ENCODE measurements around the gene SBK1. TPM values are rescaled to one million over a fixed set of nuclear protein-coding genes. Genes with fewer than 3 reads are reported as not detected.

The SBK1 gene
- total RNA-seq, 1 experiment from 2014 or later: 19.2 TPM

- Histone ChIP-seq H3K4me1 (ENCODE audit: control insufficient read depth in 1 of 2, insufficient read depth in 2 of 2, low read length in 2 of 2) (peaks cover 2 to 9% of the 10 kb centered on the region in 2 experiments; a peak in 3 of 4 replicates), H3K36me3 (ENCODE audit: control insufficient read depth in 1 of 2, insufficient read depth in 2 of 2, low read length in 2 of 2) (no peaks in the 10 kb centered on the region), H3K27me3 (ENCODE audit: insufficient read depth, low read length) (no peaks in the 10 kb centered on the region), H3K27ac (ENCODE audit: low read depth, low read length) (no peak overlapping the region), H2AFZ (ENCODE audit: low read depth, low read length, poor library complexity, severe bottlenecking) (no peak overlapping the region), H4K20me1 (ENCODE audit: insufficient read depth) (no peaks in the 10 kb centered on the region), H3K79me2 (ENCODE audit: insufficient read depth, low read length) (no peaks in the 10 kb centered on the region), H3K9me3 (ENCODE audit: control insufficient read depth in 1 of 2, insufficient read depth in 1 of 2, low read depth in 1 of 2, low read length in 2 of 2) (no peaks in the 10 kb centered on the region), H3K9ac (ENCODE audit: low read length) (no peak overlapping the region), H3K4me2 (ENCODE audit: low read length) (no peak overlapping the region), H3K9me2 (ENCODE audit: insufficient read depth) (no peaks in the 10 kb centered on the region), H3K4me3 (replicated peaks in 1 of 2; ENCODE audit: low read depth in 1 of 2, low read length in 2 of 2) (no peak overlapping the region)
- intact Hi-C loops (cut with micrococcal nuclease): no loop called here
- TF ChIP-seq CTCF (IDR thresholded peaks at IDR 0.05 in 2 of 3, conservative IDR thresholded peaks at IDR 0.05 in 1 of 3; ENCODE audit: borderline replicate concordance in 1 of 3, insufficient read depth in 1 of 3, low read depth in 2 of 3, low read length in 2 of 3) (no peak), ELF1 (IDR thresholded peaks at IDR 0.05; ENCODE audit: borderline replicate concordance, low read depth) (no peak), CEBPB (IDR thresholded peaks at IDR 0.05; ENCODE audit: low read depth) (no peak), POLR2AphosphoS5 (IDR thresholded peaks at IDR 0.05; ENCODE audit: low read depth, low read length) (no peak), SIN3A (IDR thresholded peaks at IDR 0.05; ENCODE audit: low read depth) (no peak), ZNF274 (IDR thresholded peaks at IDR 0.05; ENCODE audit: low read depth, low read length) (no peak), ZFX (IDR thresholded peaks at IDR 0.05) (no peak), CBX3 (IDR thresholded peaks at IDR 0.05; ENCODE audit: low read depth) (no peak), SP1 (IDR thresholded peaks at IDR 0.05; ENCODE audit: low read depth) (no peak), ZBTB33 (IDR thresholded peaks at IDR 0.05; ENCODE audit: extremely low read depth, insufficient replicate concordance, low read length) (no peak), YY1 (IDR thresholded peaks at IDR 0.05; ENCODE audit: extremely low read depth, insufficient replicate concordance, low read depth, low read length) (no peak), ATF3 (IDR thresholded peaks at IDR 0.05) (no peak), POLR2A (IDR thresholded peaks at IDR 0.05; ENCODE audit: borderline replicate concordance, extremely low read depth, insufficient read depth, insufficient read length) (no peak), EZH2phosphoT487 (IDR thresholded peaks at IDR 0.05; ENCODE audit: borderline replicate concordance) (no peak), SRF (IDR thresholded peaks at IDR 0.05; ENCODE audit: low read depth) (no peak)
- POLR2A ChIA-PET: no interaction called here
- CTCF ChIA-PET: interaction anchor here (2.5 kb wide), 1 partner anchor 35 kb away, joined by 10 read pairs; no protein-coding TSS in a partner anchor
- no peak for ATAC-seq
- RAD21 ChIA-PET (ENCODE audit: low non-redundant PET in 1 of 2, low total read pairs in 2 of 2, uncharacterized antibody in 2 of 2, unreplicated experiment in 2 of 2): interaction anchor here in 1 of 2 experiments (0.5 kb wide), 1 partner anchor 581 kb away, joined by 4 read pairs; no protein-coding TSS in a partner anchor
- no peak for DNase-seq (ENCODE audit: low read depth, low spot score)
- BruUV-seq (replicated peaks): no TSS peak
Measured at GRCh38 chr16:28282045-28282444, 10.3 kb upstream of the SBK1 start.

Data from HCT116 (cell line).